ENCODE results near the gene MACO1. TPM values are rescaled to one million over a fixed set of nuclear protein-coding genes. Genes with fewer than 3 reads are reported as not detected.

Gene MACO1
- total and polyA plus RNA-seq, 4 donors = 15.3 to 23.2 (median 20.6) TPM

- no peak for TF ChIP-seq RAD21 (IDR thresholded peaks at IDR 0.05)
- TF ChIP-seq TAF1 (conservative IDR thresholded peaks at IDR 0.05) = no peak
- no peak for TF ChIP-seq HNF4A (conservative IDR thresholded peaks at IDR 0.05)
These were observed 2.2 kb downstream of the MACO1 start (continued) for GRCh38 chr1:25432749-25433388.

GRCh38 chr1:25433389-25434186 is 2.9 kb downstream of the MACO1 start:
- Histone ChIP-seq H3K36me3 (ENCODE audit: control insufficient read depth in 4 of 4, insufficient read depth in 3 of 4, low read depth in 1 of 4, low read length in 3 of 4) (no peaks in the 10 kb centered on the region), H3K27ac (ENCODE audit: low read depth in 1 of 2, low read length in 2 of 2) (peak overlapping the region; percentile 4 to 53), H3K4me3 (ENCODE audit: low read depth in 1 of 3, low read length in 3 of 3) (no peak overlapping the region), H3K9me3 (ENCODE audit: control insufficient read depth in 4 of 4, low read length in 3 of 4) (no peaks in the 10 kb centered on the region), H3K27me3 (ENCODE audit: control insufficient read depth in 4 of 4, insufficient read depth in 4 of 4, low read length in 3 of 4) (no peaks in the 10 kb centered on the region), H3K4me1 (ENCODE audit: control insufficient read depth in 4 of 4, insufficient read depth in 4 of 4, low read length in 3 of 4) (peaks cover 6 to 58% (median 42%) of the 10 kb centered on the region in 4 donors), H3K9ac (ENCODE audit: low read depth in 1 of 2, low read length in 2 of 2) (peak overlapping the region in 1 of 2 donors; percentile 15)
- no peak for DNase-seq (ENCODE audit: low spot score)
- 19% methylated on average over 4 of the region's 4 CpGs for WGBS
- no peak for TF ChIP-seq ZBTB33 (IDR thresholded peaks at IDR 0.05)
- TF ChIP-seq HNF4G (IDR thresholded peaks at IDR 0.05) = no peak
- TF ChIP-seq RAD21 (IDR thresholded peaks at IDR 0.05) = no peak
- no peak for TF ChIP-seq SP1 (IDR thresholded peaks at IDR 0.05)
- TF ChIP-seq REST (IDR thresholded peaks at IDR 0.05) = no peak
- no peak for TF ChIP-seq JUND (IDR thresholded peaks at IDR 0.05)

GRCh38 chr1:25435397-25436108 is 4.9 kb downstream of the MACO1 start:
- no peaks in the 10 kb centered on the region for H3K9me3 ChIP-seq (ENCODE audit: control insufficient read depth in 4 of 4, low read length in 3 of 4)
- H3K36me3 ChIP-seq (ENCODE audit: control insufficient read depth in 4 of 4, insufficient read depth in 3 of 4, low read depth in 1 of 4, low read length in 3 of 4) = peaks cover 0 to 4% (median 0%) of the 10 kb centered on the region in 4 donors
- H3K9ac ChIP-seq (ENCODE audit: low read depth in 1 of 2, low read length in 2 of 2) = peak overlapping the region in 1 of 2 donors; percentile 63
- peak overlapping the region in 1 of 3 donors; percentile 19 for H3K4me3 ChIP-seq (ENCODE audit: low read depth in 1 of 3, low read length in 3 of 3)
- peak overlapping the region; percentile 73 to 80 for H3K27ac ChIP-seq (ENCODE audit: low read depth in 1 of 2, low read length in 2 of 2)
- H3K27me3 ChIP-seq (ENCODE audit: control insufficient read depth in 4 of 4, insufficient read depth in 4 of 4, low read length in 3 of 4) = no peaks in the 10 kb centered on the region
- peaks cover 6 to 58% (median 42%) of the 10 kb centered on the region in 4 donors for H3K4me1 ChIP-seq (ENCODE audit: control insufficient read depth in 4 of 4, insufficient read depth in 4 of 4, low read length in 3 of 4)
- WGBS = 11% methylated on average over 4 of the region's 4 CpGs
- no peak for DNase-seq (ENCODE audit: low spot score)
- peak; percentile 25 for TF ChIP-seq FOXA2 (IDR thresholded peaks at IDR 0.05)
- no peak for TF ChIP-seq GABPA (IDR thresholded peaks at IDR 0.05 in 1 of 2, conservative IDR thresholded peaks at IDR 0.05 in 1 of 2)
- TF ChIP-seq HNF4A (conservative IDR thresholded peaks at IDR 0.05) = peak; percentile 31 to 72
- no peak for TF ChIP-seq NR2F2 (IDR thresholded peaks at IDR 0.05)
- no peak for TF ChIP-seq SP1 (IDR thresholded peaks at IDR 0.05)
- no peak for TF ChIP-seq MAX (IDR thresholded peaks at IDR 0.05)
- no peak for TF ChIP-seq ATF3 (IDR thresholded peaks at IDR 0.05)
- TF ChIP-seq YY1 (IDR thresholded peaks at IDR 0.05) = no peak
- peak; percentile 26 for TF ChIP-seq ZBTB33 (IDR thresholded peaks at IDR 0.05)
- peak; percentile 9 for TF ChIP-seq REST (IDR thresholded peaks at IDR 0.05)
- peak; percentile 49 to 82 for TF ChIP-seq RXRA (IDR thresholded peaks at IDR 0.05)
